LHCN-M2 (cell line): Measurements from ENCODE around the gene LSM12. TPM values are rescaled to one million over a fixed set of nuclear protein-coding genes. Genes with fewer than 3 reads are reported as not detected.
"Not testable (repeated sequence)": the region's sequence is repeated elsewhere in the genome, so short reads cannot be mapped to it uniquely, and the experiment has no call there.

Experiments
- DNase-seq: peaks from one replicate; pipeline ENCODE4 v3.0.0-alpha.2; 2012; ENCODE audit warnings: low read depth
- polyA plus RNA-seq: library from polyadenylated mRNA; unstranded; fragments of >200 nt; gene quantifications from one replicate; pipeline ENCODE4 v1.2.1, GENCODE V29; 2012; ENCODE audit warnings: missing spikeins
- total RNA-seq: library from RNA; depleted of rRNA; stranded (reverse); fragments of >200 nt; gene quantifications from 2 replicates; pipeline ENCODE4 v1.2.3, GENCODE V29; 2014; rRNA removed

Gene LSM12
- 47.0 and 51.9 TPM in 2 replicates for total RNA-seq
- polyA plus RNA-seq: 32.1 TPM

- DNase-seq: peak; percentile 88
Measured at GRCh38 chr17:44066204-44066930, at the start of gene LSM12. TSS of gene LSM12 (minus strand) at chr17:44066671. CDS start at chr17:44066587, 84 bp downstream.

- peak; percentile 57 for DNase-seq
Measured at GRCh38 chr17:44115585-44116415, 49.3 kb upstream of the LSM12 start.

DNA sequence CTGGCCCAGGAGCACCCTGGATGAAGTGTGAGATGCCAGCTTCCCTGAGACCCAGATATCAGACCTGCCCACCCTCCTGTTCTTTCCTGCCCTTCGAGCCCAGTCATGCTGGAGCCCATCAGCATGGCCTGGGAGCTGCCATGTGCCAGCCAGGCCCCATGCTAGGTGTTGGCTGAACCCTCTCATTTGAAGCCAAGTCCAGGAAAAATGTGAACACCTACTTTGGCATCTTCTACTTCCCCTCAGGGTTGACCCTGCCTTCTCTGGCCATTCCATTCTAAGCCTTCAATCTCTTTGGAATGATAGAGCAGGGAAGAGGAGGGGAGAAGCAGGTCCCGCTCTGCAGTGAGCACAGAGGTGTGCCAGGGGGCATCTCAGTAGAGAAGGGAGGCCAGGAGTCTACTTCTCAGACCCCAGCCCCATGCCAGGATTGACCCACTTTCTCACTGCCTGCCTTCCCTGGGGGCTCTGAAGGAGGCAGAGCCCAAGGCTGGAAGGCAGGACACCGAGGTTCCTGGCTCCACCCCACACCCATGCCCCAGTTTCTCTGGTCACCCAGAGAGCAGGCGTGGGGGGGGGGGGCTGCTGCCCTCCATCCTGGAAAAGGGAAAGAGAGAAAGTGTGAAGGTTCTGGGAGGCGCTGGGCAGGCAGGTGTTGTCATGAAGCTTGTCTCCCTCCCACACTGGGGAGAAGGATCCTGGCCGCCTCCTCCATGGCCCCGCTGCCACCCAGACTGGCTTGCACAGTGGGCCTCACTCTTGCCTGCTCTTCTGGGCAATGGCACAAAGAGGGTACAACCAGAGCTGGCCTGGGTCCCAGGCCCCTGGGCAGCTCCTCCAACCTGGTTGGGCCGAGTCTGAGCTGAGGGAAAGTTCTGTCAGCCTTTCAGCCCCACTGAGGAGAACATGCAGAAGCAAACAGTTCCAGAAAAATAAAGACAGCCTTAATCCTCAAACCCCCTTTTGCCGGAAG lies 47.7 kb upstream of the LSM12 start:
- DNase-seq: no peak

GRCh38 chr17:44113382-44113781 lies 46.9 kb upstream of the LSM12 start:
- DNase-seq: no peak

- no peak for DNase-seq
Measured at GRCh38 chr17:44112284-44113280, 46.1 kb upstream of the LSM12 start.

- DNase-seq: no peak
Measured at GRCh38 chr17:44111777-44112176, 45.3 kb upstream of the LSM12 start.

GRCh38 chr17:44110823-44111633 lies 44.6 kb upstream of the LSM12 start:
- peak; percentile 90 for DNase-seq

DNA sequence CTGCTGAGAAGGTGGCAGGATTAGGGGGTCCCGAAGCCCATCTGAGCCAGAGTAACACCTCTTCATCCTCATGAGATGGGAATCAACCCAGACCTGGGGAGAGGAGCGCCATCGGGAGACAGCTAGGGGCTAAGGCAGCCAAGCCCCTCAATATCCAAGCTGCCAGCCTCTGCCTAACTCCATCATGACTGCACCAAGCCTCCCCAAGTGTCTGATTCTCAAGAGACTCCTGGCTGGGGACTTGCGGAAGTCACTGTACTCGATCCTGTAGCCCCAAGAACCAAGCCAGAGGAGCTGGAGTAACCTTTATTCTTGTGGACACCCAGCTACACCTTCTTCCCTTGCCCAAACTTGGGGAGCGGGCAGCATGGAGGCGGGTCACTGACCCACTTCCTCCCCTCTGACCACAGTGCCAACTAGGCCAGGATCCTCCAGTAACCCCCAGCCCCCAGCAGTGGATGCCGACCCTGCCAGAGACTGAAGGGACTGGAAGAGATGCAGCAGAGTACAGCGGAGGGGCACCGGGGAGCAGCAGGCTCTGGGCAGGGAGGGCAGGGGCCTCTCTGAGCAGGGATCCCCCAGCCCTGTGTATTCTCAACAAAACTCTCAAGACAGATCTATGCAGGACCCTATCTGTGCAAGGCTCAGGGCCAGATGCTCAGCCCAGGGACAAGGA lies 43.7 kb upstream of the LSM12 start:
- DNase-seq: no peak

DNA sequence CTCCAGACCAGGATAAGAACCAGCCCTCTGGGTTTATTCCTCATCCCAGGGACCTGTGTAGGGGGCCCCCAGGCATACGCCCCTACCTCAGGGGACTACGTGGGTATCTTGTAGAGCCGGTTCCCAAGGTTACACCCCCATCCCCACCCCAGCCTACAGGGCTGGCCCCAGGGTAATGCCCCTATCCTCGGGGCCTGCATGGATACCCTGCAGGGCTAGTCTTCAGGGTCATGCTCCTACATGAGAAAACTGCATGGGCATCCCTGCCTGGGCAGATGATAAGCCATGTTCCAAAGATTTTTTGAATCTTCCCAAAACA lies 42.8 kb upstream of the LSM12 start:
- no peak for DNase-seq

DNA sequence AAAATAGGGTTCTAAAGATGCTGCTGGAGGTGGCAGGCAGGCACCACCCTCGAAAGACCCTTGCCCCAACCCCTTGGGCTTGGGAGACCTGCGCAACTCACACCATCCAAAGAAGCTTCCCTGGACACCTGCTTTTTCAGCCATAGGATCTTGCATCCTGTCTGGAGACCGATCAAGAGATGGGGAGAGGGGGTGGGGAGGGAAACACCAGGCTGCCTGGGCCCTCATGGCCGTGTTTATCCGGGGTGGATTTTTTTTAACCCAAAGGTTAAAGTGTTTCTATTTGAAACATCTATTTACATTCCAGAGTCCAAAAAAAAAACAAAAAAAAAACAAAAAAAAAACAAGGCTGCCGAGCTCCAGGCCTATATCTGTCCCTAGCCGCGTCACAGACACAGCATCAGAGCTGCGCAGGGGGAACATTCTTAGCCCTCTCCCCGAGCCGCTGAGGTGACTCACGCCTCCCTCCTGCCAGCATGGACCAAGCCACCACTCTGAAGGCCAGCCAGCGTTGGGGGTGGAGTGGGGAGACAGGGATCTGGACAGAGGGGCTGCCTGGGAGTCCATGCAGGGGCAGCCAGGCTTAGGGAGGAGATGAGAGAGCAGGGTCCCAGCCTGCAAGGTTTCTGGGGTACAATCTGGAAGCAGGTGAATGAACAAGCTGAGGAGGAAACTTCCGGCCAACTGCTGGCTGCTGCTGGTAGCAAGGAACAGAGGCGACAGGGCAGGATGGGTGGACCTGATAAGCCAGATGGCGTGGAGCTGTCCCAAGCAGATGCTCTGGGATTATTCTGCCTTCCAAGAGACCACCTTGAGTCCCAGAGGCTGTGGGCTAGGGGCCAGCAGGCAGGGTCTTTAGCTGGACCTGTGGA lies 42.2 kb upstream of the LSM12 start:
- peak; percentile 92 for DNase-seq

GRCh38 chr17:44106801-44107200 lies 40.3 kb upstream of the LSM12 start:
- DNase-seq: no peak

DNA sequence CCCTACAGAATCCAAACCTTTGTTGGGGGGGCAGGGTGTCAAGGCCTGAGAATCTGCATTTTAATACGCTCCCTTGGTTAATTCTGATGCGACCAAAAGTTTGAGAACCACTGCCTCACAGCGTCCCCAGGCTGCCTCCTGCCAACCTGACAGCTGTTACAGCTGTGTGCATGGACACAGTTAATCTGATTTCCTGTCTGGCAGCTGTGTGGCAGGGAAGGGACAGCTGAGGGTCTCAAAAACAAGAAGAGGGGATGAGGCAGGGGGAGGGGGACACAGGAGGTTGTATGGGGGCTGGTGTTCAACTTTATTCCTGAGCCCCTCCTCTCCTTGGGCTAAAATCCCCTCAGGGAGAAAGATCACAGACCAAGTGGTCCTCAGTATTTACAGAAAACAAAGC lies 39.5 kb upstream of the LSM12 start:
- DNase-seq: no peak

- DNase-seq: no peak
Measured at GRCh38 chr17:44105483-44105882, 39.0 kb upstream of the LSM12 start.

DNA sequence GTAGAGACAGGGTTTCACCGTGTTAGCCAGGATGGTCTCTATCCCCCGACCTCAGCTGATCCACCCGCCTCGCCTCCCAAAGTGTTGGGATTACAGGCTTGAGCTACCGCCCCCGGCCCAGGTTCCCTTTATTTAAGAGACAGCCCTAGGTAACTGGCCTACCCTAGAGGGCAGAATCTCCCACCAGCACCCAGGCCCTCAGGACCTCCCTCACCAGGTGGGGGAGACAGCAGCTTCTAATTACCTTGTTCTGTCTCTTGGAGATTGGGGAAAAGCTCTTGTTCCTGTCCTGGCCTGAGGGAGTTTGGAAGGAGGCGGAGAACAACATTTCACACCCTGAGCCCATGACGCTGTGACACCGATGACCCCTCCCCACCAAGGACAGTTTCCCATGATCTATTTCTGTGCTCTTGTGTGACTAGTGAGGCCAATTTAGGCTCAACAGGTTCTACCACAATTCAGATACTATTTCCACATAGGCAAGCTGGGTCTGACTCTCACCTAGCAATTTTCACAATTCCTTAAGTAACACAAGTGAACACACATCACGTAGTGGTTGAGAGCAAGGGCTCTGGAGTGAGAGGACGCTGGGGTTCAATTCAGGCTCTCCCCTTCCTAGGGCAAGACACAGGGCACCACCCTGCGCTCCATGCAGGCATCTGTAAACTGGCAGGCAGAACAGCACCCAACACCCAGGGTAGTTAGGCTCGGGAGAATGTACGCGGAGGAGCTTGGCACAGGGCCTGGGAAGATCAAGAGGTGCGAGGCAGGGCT lies 36.6 kb upstream of the LSM12 start:
- no peak for DNase-seq

DNA sequence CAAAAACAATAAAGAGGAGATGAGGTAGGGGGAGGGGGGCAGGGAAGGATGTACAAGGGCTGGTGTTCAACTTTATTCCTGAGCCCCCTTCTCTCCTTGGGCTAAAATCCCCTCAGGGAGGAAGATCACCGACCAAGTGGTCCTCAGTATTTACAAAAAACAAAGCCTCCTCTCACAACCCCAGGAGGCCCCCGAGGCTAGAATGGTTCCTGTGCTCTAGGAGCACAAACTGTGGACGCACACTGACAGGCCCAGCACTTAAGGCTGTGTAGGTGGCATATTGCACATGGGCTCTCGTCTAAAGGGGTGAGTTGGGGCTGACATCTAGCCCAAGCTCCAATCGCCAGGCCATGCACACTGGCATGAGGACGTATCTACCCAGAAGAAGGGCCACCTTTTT lies 35.4 kb upstream of the LSM12 start:
- DNase-seq: not testable (repeated sequence)

DNA sequence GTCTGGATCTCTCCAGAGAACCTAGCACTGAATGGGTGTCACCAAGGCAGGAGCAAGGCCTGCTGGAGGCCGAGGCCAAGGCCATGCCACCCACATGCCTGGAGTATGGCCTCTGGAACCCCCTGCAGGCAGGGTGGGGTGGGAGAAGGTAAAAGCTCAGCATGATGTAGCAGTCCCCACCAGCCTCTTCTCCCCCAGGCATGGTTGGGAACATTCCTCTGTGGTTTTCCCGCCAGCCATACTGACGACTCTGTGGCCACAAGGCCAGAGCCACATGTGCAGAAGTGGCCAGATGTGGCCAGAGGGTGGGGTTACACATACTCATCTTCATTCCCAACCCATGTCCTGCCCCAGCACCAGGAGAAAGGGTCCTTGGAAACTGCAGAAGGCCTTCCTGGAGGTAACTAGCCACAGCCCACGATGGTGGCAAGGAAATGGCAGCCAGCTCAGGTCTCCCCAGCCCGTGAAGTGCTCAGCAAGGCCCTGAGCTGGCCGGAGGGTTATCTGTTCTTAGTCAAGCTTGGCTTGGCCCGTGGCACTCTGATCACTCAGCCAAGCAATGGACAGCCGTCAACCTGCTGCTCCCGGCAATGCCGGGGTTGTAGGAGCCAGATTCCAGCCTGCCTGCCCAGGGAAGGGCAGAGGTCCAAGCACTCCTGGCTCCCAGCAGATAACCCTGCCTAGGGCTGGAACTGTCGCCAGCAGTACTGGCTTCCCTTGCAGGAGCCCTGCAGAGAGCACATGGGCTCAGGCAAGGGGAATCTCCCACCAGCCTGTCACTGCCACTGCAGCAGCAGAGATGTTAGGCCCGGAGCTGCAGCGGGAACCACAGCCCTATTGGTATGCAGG lies 30.9 kb upstream of the LSM12 start:
- DNase-seq: peak; percentile 59
